Mesenteric fat pad (tissue), 1 donor: Measurements from ENCODE around the gene PTBP3. TPM values are rescaled to one million over a fixed set of nuclear protein-coding genes. Genes with fewer than 3 reads are reported as not detected.

Source experiments
- DNase-seq: peaks from one replicate; pipeline ENCODE4 v3.0.0-alpha.2; 2020; ENCODE audit warnings: low spot score
- total RNA-seq: library from RNA; stranded (reverse); fragmentation: NEBNext Ultra II Directional; extraction: Animal tissue kit (Norgen Biotek cat#: 25700); gene quantifications from one replicate; pipeline ENCODE4 v1.2.1, GENCODE V29; 2021
- donor health status: DM: yes; HTN: yes; CAD: no.

Gene PTBP3
- total RNA-seq, 1 donor from 2014 or later = 53.6 TPM

- DNase-seq = no peak
Measured at GRCh38 chr9:112360047-112360804, 26.8 kb upstream of the PTBP3 start.

- no peak for DNase-seq
Measured at GRCh38 chr9:112355427-112355897, 22.0 kb upstream of the PTBP3 start.

DNA sequence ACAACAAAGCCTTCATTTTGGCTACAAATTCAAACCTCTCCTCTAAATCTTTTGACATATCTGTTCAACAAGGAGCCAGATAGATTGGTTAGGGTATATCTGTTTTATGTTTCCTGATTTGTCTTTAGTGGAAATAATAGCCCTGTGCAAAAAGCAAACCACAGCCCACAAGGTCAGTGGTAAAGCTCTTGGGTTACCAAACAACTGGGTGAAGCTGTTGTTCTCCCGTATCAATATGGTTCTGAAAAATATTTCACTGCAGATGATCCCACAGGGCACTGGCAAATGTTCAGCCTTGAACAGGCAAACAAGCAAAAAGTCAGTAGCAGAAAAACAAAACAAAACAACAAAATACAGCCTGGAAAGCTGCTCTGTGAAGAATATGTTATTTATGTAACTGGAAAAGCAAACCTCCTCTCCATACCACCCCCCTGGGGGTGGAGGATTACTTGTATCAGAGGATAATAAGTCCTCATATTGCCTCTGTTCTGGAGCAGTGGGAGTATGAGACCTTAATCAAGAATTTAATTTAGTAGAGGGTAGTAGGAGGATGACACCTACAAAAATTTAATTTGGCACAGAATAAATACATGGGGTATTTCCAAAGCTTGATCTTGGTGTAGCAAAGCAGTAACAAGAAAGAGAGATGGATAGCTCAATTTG, 20.8 kb upstream of the PTBP3 start:
- DNase-seq = no peak

- DNase-seq = no peak
Measured at GRCh38 chr9:112352209-112352608, 18.8 kb upstream of the PTBP3 start.

DNA sequence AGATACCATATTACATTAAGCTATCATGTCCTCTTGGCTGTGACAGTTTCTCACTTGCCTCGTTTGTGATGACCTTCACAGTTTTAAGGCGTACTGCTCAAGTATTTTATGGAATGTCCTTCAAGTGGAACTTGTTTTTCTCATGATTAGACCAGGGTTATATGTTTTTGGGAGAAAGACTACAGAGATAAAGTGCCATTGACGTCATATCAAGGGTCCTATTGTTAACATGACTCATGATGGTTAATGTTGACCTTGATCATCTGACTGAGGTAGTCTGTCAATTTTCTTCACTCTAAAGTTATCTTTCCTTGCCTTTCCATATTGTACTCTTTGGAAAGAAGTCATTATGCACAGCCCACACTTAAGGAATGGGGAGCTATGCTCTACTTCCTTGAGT, 17.8 kb upstream of the PTBP3 start:
- DNase-seq = no peak

- DNase-seq = no peak
Measured at GRCh38 chr9:112349008-112349333, 15.6 kb upstream of the PTBP3 start.

DNA sequence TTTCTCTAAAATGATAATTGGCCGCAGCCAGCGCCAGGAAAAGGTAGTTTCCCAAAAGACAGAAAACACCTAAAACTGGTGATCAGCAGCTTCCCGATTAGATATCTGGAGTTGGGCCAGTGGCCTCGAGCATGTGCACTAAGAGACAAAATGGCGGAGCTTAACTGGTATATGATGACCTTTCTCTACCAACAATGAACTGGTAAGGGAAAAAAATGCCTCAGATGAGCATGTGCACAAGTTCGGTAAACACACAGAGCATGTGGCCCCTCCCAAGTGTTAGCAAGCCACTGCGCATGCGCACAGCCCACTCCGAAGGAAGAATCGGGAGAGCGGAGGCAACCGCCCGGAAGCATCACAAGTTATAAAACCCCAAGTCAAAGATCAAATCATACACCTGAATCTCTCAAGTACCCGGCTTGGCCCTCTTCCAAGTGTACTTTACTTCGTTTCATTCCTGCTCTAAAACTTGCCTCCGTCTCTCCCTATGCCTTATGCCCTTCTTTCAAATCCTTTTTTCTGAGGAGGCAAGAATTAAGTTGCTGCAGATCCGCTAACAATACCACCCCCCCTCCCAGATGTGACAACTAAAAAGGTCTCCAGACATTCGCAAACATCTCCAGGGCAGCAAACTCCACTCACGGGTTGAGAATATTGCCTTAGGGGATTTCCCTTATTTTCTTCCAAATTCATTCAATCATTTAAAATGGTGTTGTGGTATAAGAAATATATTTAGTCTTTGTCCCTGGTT, 15.0 kb upstream of the PTBP3 start:
- peak; percentile 93 for DNase-seq

DNA sequence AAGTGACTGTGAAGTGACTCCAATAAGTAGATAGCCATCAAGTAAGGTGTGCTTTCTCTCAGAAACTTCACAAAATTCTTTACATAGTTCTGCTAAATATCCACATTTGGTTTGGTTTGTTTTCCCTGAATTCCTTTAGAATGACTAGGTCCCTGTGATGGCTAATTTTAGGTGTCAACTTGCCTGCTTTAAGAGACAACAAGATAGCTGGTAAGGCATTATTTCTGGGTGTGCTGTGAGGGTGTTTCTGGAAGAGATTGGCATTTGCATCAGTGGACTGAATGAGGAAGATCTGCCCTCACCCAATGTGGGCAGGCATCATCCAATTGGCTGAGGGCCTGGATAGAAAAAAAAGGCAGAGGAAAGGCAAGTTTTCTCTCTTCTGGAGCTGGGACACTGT, 8.3 kb upstream of the PTBP3 start:
- no peak for DNase-seq

- DNase-seq = no peak
Measured at GRCh38 chr9:112339886-112340285, 6.5 kb upstream of the PTBP3 start.

DNA sequence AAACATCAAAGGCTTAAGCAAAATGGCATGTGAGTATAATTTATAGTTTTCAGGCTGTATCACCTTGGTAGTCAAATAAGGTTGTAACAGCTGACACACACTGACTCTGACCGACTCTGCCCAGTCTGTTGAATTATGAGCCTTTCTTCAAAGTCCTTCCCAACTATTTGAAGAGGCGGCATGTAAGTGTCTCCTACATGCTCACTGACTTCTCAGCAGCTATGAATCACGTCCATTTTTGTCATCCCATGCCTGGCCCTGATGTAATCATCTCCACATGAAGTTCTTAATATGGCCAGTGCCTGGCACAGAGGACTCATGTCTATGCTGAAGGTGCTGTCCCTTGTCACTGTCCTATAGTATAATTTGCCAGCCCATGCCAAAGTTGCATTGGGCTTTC, 5.1 kb upstream of the PTBP3 start:
- no peak for DNase-seq

DNA sequence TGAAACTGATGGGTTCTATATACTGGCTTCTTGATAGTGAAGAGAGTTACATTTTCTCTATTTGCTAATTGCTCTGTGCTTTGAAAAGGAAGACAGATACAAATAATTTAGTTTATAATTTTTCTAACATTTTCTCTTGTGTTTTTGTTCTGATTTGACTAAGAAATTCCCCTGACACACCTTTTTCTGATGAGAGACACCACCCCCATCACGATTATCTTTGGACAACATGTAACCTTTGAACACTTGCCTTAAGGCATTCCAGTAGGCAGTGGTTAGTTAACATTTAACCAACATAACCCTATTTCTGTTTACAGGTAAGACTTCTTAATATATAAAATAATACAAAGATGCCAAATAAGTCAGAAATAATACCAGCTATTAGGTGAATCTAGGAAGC, 4.1 kb upstream of the PTBP3 start:
- no peak for DNase-seq

DNA sequence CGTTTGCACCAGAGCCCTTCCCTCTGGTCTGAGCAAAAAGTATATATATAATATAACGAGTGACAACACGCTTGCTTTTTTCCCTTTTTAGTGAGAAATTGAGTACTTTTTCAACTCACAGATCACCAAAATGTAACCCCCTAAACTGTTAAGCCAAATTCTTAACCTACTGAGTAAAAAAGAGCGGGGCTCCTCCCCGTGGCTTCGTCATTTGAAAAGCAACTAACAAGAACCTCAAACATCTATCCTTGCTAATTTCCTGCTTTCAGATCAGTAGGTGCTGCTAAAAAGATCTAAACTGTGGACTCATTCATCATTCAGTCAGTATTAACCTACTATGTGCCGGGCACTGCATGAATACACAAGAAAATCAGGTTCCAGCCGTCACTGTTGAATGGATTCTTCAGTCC, 1.0 kb upstream of the PTBP3 start:
- DNase-seq = no peak

DNA sequence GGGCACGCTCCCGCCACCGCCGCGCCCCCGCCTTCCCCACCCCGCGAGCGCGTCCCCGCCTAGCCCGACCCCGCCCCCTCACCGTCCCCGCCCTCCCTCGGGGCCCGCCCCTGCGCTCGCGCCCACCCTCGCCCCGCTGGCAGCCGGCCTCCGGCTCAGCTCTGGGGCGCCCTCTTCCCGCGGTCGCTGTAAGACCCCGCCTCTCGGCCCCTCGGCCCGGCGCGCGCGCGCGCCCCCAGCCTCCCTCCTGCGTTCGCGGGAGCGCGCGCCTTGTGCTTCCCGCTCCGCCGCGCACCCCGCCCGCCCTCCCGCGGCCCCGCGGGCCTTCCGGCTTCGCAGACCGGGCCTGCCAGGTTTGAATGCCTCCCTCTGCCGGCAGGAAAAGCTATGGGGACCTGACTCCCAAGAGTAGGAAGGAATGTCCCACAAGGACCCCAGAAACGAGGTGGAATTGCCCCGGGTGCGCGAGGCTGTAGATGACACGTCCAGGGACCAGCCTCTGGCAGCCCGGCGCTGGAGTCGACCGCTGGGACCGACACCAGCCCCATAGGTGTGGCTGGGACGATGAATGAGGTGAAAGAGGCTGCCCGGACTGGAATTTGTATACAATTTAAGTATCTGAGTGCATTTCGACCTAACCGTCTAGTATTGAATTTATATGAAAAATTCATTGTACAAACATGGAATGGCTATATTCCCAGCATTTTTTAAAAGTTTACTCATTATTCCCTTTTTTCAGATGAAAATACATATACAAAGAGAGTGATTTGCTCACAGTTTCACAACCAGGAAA, 416 bp upstream of the PTBP3 start:
- peak; percentile 98 for DNase-seq

DNA sequence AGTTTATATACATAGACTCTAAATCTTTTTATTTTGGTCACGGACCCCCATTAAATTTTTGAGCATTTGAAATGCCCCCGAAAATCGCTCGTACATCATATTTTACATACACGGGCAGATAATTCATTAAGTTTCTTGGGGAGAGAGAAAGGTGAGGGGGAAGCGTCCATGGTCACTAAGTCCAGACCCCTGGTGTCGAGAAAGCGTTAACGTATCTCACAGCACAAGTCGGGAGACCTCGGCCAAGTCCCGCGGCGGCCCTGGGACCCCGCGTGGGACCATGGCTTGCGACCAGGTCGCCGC, 794 bp downstream of the PTBP3 start:
- no peak for DNase-seq

DNA sequence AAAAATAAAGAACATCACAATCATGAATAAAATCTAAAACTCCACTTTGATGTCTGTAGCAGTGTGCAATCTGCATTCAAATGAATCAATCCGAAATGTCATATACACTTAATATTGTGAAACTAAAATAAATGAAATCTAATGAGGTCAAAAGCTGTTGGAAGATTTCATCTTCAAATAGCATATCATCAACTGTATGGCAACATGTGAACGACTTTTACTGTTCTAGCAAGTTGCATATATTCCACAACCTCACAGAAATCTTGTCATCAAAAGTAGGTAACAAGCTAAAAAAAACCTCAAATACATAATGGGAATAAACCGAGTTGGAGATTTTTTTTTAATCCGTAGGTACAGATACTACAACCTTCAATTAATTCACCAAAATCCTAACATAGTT, 1.2 kb downstream of the PTBP3 start:
- DNase-seq = no peak

- no peak for DNase-seq
Measured at GRCh38 chr9:112331674-112331952, 1.8 kb downstream of the PTBP3 start.

DNA sequence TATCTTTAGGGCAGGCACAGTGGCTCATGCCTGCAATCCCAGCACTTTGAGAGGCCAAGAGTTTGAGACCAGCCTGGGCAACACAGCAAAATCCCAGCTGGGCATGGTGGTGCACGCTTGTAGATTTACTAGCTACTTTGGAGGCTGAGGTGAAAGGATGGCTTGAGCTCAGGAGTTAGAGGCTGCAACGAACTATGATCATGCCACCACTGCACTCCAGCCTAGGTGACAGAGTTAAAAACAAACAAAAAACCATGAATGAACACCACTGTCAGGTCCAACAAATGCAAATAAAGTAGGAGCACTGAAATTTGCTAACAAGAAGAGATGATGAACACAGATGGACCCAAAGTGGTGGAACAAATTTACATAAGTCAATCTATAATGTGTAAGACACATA, 4.9 kb downstream of the PTBP3 start:
- no peak for DNase-seq

- no peak for DNase-seq
Measured at GRCh38 chr9:112327718-112328450, 5.5 kb downstream of the PTBP3 start.

DNA sequence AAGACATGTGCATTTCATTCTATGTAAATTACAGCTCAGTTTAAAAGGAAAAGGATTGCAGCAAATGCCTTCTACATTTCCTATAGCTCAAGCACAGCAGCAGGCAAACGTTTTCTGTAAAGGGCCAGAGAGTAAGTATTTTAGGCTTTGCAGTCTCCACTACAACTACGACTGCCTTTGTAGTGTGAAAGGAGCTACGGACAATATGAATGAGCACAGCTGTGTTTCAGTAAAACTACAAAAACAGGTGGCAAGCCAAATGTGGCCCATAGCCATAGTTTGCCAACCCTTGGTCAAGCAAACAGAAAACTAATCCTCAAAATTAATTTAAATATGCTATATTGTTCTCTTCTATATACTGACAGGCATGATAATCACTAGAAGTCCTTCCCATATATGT, 7.2 kb downstream of the PTBP3 start:
- DNase-seq = no peak

GRCh38 chr9:112325600-112325999, 7.8 kb downstream of the PTBP3 start:
- DNase-seq = no peak

DNA sequence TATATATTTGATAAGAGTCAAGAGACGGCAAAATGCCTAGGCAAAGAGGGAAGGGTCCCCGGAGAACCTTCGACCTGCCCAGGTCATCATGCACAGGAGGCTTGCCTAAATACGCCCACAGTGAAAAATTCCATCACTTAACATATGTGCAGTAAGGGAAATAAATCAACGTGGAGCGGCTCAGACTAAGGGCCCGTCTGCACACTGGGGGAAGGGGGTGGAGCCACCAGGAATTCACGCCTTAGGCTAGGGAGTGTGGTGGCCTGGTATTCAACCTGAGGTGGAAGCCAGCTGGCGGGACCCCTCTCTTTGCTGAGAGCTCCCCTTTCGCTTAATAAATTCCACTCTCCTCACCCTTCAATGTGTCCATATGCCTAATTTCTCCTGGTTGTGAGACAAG, 8.3 kb downstream of the PTBP3 start:
- no peak for DNase-seq
